Activated CD4-positive, alpha-beta T cell treated with anti-CD3 and anti-CD28 coated beads, Interleukin-2, amount 50 U/mL, for 48 hours (primary cell): Measurements from ENCODE around the gene NPY5R.

ENCODE experiments used
- DNase-seq, 2 experiments: peaks; one replicate each; pipeline ENCODE4 v3.0.0-alpha.2; 2020

NPY5R gene

GRCh38 chr4:163343604-163344146, at the start of gene NPY5R:
TSS of gene NPY5R (plus strand) at chr4:163343892. CDS start at chr4:163350274, 6,382 bp downstream.
- DNase-seq: no peak

- DNase-seq: no peak
Measured at GRCh38 chr4:163295138-163295537, 48.6 kb upstream of the NPY5R start.

DNA sequence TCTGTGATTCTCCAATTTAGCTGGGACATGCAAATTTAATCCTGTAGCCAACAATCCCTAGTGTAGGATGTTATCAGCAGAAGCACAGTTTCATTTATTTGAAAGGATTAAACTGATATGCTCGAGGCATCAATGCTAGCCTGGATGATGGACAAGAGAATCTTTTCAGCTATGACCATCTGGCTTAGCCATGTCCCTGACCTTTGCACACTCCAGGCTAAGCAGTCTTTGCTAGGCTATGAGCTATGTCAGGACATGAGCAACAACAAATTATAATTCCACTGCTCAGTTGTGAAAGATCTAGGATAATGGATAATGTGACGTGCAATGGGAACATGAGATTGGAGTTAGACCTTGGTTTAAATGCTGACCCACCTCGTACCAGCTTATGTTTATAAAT, 43.2 kb upstream of the NPY5R start:
- DNase-seq: no peak

DNA sequence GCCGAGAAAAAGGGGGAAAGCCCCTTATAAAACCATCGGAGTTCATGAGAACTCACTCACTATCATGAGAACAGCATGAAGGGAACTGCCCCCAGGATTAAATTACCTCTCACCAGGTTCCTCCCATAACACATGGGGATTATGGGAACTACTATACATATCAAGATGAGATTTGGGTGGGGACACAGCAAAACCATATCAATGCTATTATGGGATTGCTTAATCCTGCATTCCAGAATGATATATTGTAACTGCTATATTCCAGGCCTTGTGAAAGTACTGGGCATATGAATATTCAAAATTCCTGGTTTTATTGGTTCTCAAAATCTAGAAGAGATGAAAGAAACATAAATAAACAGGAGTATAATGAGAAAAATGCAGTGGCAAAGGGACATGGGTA, 40.6 kb upstream of the NPY5R start:
- no peak for DNase-seq

GRCh38 chr4:163309466-163309865, 34.2 kb upstream of the NPY5R start:
- no peak for DNase-seq

DNA sequence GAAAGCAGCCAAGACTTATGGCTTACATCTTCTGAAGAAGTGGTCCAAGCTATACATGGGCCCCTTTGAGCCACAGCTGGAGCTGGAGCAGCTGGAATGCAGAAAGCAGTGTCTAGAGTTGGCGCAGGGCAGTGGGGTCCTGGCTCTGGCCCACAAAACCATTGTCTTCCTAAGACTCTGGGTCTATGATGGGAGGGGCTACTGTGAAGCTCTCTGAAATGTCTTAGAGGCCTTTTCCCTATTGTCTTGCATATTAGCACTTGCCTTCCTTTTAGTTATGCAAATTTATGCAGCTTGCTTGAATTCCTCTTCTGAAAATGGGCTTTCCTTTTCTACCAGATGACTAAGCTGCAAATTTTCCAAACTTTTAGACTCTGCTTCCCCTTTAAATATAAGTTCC, 26.6 kb upstream of the NPY5R start:
- DNase-seq: no peak

DNA sequence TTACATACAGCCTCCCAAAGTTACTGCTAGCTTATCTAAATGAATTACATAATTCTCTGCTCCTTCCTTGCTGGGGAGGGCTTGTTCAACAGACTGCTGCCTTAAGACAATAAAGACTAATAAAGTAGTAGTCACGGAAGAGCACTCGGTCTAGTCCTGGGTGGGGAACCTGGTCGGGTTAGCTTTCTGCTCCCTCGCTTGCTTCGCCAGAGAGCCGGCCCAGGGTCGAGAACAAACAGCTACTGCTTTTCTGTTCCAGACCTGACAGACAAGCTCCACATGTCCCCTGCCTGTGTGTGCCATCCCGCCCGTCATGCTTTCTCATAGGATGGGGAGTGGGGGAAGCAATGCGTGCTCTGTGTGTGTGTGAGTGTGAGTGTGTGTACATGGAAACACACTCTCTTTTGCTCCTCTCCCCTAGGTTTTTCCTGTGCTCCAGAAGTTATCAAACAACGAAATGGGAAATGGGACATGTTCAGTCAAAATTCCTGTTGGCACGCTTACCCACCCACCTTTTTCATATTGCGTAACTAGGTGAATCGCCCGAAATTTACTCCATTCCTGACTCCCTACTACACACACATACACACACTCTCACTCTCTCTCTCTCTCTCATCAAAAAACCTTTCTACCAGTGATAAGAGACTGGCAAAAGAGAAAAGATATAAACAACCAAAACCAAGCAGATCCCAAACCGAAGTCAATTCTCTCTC, 12.6 kb upstream of the NPY5R start:
- DNase-seq: no peak

DNA sequence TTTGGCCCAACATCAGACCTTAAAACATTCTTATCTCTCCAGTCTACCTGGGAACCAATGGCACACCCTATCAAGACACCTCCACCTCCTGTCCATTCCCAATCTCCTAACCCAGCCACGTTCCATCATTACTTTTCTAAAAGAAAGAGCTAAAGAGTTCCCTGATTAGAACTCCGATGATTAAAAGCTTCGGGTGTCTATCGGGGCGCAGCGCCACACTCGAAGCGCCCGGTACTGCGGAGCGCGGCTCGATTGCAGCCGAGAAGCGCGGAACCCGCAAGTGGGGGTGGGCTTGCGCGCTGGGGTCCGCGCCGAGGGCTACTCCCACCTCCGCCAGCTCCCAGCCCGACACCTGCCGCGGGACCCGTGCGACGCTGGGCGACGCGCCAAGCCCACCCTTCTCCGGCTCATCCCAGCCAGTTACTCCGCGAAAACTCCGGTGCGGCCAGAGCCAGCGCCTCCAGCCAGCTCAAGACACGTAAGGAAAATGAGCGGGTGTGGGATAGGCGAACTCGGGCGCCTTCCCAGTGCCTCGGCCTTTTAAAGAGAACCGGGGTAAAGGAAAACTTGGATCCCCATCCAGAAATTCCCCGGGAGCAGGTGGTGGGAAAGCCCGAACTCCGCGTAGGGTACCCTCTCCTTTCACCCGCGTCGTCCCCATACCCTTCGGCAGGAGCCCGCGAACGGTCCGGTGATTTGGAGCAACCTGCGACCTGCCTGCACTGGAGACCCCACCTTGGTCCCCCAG, 11.9 kb upstream of the NPY5R start:
- no peak for DNase-seq

DNA sequence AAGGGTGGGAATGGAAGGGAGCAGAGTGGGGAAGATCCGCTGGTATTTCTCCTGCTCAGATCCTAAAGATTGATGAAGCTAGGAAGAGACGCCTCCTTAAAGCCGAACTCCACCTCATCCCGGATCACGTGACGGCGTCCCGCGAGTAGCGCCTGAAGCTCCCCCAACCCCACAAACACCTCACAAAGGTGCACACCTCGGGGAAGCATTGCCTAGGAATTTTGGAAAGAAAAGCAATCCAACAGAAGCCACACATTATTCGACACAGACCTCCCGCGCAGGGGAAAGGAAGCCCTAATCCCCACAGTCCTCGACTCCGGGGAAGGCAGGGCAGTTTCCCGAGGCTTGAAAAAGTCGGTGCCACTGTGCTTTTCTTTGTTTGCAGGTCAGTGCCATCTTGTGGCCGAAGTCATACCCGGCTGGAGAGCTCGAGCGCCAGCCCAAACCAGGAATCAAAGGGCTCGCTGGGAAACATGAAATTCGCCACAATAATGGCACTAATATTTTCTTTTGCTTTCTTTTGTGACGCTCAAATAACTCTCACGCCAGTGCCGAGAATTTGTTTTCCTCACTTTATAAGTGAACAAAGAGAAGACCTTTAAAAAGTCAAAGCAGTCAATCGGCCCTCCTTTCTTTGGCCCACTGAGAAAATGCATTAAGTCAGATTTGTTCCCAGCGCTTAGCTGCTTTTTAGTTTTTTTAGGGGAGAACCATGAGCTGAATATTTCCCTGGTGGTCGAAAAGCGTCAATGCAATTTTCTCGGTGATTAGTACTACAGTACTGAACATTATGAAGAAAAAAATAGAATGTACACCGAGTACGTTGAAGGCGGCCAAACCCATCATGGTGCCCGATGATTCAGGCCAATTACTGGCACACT, 10.9 kb upstream of the NPY5R start, which contains the start of gene NPY1R:
Gene NPY1R, minus strand, starts transcription at position 71 of the 881 bp plus-strand sequence. CDS start 6,042 bp downstream, outside the sequence.
- peak; percentile 38 to 56 for DNase-seq

DNA sequence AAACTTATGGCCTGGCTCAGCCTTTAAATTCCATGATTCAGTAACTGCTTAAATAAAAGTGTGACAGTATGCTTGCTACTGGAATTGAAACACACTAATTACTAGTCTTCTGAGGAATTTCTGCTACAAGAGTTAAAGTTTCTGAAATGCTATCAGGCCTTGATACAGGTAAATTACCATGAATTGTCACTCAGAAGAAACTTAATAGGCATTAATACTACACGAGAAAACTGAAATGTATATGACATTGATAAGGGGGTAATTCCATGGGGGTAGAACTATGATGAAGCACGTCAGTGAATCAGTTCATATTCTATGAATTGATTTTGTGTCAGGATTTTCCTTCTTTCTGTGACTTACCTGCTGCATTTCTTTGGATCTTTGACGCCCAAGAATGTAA, 8.3 kb upstream of the NPY5R start:
- DNase-seq: no peak

- no peak for DNase-seq
Measured at GRCh38 chr4:163344147-163345125, 744 bp downstream of the NPY5R start.

DNA sequence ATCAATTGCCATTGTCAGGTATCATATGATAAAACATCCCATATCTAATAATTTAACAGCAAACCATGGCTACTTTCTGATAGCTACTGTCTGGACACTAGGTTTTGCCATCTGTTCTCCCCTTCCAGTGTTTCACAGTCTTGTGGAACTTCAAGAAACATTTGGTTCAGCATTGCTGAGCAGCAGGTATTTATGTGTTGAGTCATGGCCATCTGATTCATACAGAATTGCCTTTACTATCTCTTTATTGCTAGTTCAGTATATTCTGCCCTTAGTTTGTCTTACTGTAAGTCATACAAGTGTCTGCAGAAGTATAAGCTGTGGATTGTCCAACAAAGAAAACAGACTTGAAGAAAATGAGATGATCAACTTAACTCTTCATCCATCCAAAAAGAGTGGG, 7.0 kb downstream of the NPY5R start:
- DNase-seq: no peak

GRCh38 chr4:163353054-163353453, 9.4 kb downstream of the NPY5R start:
- DNase-seq: no peak

DNA sequence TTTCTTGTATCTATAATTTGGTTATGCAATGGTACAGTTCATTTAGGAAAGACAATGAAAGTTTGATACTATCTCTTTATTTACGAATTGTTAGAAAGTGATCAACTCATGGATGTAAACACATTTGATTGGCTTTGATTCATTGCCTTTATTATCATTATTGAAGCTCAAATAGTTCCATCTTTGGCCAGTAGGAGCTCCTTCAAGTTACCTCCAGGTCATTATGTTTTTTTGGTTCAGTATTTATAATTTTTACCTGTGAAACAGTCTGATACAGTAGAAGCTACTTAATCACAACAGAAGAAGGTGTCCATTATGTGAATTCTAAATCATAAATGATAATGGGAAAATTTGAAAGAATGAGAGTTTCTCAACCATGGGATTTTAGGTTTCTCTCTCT, 12.4 kb downstream of the NPY5R start:
- no peak for DNase-seq

DNA sequence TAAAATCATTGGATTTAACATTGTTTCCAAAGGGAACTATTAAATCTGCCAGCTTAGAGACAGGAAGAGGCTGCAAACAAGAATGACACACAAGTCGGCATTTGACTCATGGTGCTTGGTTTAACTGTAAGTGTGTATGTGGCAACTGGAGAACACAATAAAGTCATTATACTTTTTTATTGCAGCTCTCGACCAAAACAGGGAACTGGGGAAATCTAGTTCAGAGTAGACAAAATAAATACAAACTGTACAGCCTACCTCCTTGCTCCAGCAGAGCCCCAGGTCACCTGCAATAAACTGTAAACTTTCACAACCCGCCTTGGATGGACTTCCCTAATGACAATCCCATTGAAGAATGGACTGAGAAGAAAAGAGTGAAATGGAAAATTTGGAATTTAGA, 24.0 kb downstream of the NPY5R start:
- no peak for DNase-seq

GRCh38 chr4:163372029-163372428, 28.3 kb downstream of the NPY5R start:
- no peak for DNase-seq

DNA sequence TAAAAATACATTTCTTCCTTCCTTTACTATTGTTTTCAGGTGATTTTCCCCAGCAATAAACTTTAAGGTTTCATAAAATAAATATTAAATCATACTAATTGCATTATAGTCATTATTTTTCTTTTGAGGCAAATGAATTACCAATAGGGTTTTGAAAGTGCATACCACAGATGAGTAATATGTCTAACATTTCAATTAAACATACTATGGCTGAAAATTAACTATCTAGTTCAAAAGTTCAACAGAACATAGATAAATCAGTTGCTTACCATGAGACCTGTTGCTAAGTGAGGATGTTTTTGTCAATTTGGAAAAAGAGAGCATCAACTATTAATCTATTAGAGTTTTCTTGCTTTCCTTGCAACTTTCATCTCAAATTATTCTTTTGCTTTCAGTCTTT, 35.0 kb downstream of the NPY5R start:
- no peak for DNase-seq

DNA sequence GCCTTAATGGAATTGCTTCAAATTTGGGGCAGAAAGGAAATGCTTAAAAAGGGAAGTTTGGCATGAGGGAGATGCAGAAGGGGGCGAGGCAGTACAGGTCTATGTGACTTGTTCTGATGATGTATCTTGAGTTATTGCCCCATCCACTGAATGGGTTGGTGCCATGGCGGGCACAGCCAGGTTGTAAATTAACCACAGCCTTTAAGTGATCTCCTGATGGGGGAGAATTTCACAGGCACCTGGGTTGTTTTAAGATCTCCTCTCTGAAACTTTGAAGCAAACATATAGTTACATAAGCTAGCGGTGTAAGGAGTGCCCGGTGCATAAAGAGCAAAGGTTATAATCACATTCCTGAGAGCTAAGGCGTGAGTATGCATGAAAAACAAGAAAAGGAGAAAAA, 37.0 kb downstream of the NPY5R start:
- no peak for DNase-seq

DNA sequence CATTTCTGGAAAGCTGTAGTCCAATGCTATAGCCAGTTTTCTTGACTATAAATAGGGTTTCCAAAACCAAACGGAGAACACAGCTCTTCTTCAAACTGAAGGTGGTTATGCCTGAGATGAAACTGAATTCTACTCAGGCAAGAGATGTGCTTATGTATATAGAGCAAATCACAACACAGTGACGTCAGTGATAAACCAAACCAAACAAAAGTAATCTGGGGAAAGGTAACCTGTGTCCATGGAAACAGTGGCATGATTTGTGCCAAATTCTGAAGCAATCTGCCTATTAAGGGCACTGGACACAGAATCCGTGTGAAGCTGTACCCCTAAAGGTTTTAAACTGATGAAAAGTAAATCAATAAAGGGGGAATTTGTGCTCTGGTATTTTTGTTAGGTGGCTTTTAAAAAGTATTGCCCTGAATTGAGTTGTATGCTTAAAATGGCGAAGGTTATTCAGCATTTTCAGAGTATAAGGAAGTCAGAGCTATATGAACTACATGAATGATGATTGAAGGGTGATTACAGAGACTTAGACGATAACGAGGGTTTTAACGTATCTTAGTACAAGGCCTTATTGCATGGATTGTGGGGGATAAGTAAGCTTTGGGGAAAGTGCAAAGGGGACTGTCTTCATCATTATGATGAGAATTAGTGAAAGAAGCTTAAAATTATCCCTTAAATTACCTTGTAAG, 38.6 kb downstream of the NPY5R start:
- DNase-seq: no peak

DNA sequence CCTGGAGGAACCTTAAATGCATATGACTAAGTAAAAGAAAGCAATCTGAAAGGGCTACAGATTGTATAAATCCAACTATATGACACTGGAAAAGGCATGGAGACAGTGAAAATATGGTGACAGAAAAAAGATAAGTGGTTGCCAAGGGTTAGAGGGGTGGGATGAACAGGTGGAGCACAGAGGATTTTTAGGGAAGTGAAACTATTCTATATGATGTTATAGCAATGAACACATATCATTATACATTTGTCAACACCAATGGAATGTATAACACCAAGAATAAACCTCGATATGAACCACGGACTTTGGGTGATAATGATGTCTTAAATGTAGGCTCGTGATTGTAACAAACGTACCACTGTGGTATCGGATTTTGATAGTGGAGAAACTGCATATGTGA, 40.7 kb downstream of the NPY5R start:
- no peak for DNase-seq

GRCh38 chr4:163384926-163385325, 41.2 kb downstream of the NPY5R start:
- DNase-seq: no peak
